HL-60 (cell line): Measurements from ENCODE around the gene CLECL1.

Experiments used
- CTCF ChIP-seq: IDR thresholded peaks from one replicate; pipeline ENCODE4 v1.5.1; 2011; ENCODE audit warnings: low read length, control low read depth, inconsistent platforms; ENCODE audit not compliant: insufficient read depth
- GABPA ChIP-seq: IDR thresholded peaks from 2 replicates; pipeline ENCODE4 v1.6.1; 2012; ENCODE audit warnings: low read depth
- POLR2AphosphoS5 ChIP-seq: IDR thresholded peaks from 2 replicates; pipeline ENCODE4 v1.6.1; 2012; ENCODE audit warnings: low read depth
- REST ChIP-seq: IDR thresholded peaks from 2 replicates; pipeline ENCODE4 v1.6.1; 2012; ENCODE audit warnings: low read depth; ENCODE audit not compliant: insufficient replicate concordance
- SPI1 ChIP-seq: IDR thresholded peaks from 2 replicates; pipeline ENCODE4 v1.6.1; 2012; ENCODE audit warnings: low read depth, mild to moderate bottlenecking, borderline replicate concordance

- no peak for TF ChIP-seq CTCF
- TF ChIP-seq REST: no peak
- TF ChIP-seq POLR2AphosphoS5: no peak
- no peak for TF ChIP-seq SPI1
- TF ChIP-seq GABPA: no peak
Measured at GRCh38 chr12:9745199-9745598, 12.3 kb upstream of the CLECL1 start.
